NCI-H82 treated with DMSO at 0.1 percent for 48 hours (cell line): Measurements from ENCODE around the gene EIF4G3.
A peak's percentile ranks its signal among the peaks of the same experiment; 100 is the strongest.
"Not testable (repeated sequence)": the region's sequence is repeated elsewhere in the genome, so short reads cannot be mapped to it uniquely, and the experiment has no call there.

Experiments
- DNase-seq: peaks from one replicate; lab custom pipeline; 2025; ENCODE audit not compliant: unreplicated experiment; lab: John Stamatoyannopoulos, UW

Gene EIF4G3

DNA sequence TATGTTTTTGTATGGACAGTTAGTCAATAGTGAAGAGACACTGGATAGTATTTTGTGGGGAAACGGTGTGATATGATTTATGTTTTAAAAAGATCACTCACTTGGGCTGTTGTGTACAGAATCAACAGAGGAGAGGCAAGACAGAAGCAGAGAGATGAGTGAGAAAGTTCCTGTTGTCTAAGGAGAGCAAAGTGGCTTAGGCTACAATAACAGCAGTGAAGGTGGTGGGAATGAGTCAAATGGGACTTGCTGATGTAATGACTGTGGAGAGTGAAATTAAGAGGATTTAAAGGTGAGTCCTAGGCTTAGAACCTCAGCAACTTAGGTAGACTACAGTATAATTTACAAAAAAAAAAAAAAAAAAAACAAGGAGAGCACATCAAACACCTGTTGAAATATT, 220.4 kb downstream of the EIF4G3 start:
- DNase-seq, result peak; percentile 39

DNA sequence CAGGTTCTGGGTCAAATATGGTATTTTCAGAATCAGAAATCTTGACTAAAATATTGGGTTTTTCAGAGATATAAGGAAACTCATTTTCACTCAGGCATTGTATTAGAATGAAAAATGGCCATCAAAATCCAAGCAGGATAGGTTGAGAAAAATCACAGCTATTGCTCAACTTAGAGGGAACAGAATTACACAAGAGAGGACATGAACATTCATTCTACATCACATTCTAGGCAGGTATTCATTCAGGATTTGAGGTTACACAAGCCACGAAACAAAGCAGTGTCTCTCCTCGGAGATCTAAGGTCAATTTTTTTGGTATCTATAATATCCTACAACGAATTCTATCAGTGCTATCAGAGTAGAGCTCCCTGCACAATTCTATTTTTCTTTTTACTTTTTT, 226.0 kb downstream of the EIF4G3 start:
- DNase-seq, result no peak

DNA sequence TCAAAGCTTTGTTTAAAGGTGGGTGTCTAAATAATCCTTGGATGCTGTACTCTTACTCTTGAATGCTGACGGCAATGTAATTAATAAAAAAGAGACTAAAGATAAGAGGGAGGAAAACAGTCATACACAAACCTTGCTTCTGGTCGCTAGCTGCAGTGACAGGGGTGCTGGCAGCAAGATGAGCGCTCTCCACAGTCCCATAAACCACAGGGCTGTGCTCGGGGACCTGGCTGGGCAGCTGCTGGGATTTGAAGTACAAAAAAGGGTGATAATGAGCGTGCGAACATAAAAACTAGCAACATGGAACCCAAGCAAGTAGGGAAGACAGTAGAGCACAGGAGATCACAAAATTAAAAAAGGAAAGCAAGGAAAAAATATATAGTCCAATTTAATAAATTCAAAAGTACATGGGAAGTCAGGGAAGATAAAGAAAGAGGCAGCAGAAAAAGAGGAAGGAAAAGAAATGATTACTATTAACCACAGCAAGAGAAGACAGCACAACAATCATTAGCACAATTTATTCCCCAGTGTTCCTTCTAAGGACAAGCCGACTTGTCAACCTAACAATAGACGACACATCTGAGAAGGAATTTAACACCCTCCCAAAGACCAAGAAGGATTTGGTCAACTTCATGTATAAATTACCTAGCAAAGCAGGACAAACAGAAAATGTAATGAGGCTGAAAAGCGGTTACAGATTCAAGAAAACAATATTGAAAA, 226.7 kb downstream of the EIF4G3 start:
- no peak for DNase-seq

- DNase-seq, result no peak
Observed at GRCh38 chr1:20948101-20948500, 228.6 kb downstream of the EIF4G3 start.

- no peak for DNase-seq
Observed at GRCh38 chr1:20947409-20947808, 229.3 kb downstream of the EIF4G3 start.

DNA sequence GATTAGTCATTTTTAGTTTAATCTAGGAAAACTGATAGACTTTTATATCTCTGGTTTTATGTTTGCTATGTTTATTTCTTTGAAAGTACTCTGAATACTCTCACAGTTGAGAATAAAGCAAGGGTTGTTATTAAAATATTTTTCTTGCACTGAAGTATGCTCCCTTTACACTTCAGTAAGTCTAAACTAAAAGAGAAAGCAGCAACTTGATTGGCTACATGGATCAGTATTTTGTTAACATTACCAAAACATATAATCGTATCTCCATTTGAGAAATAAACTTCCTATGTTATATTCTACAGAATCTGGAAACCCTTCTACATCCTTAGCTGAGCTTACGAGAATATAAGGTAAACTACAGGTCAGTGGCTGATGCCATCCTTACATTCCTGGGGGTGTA, 240.1 kb downstream of the EIF4G3 start:
- no peak for DNase-seq

DNA sequence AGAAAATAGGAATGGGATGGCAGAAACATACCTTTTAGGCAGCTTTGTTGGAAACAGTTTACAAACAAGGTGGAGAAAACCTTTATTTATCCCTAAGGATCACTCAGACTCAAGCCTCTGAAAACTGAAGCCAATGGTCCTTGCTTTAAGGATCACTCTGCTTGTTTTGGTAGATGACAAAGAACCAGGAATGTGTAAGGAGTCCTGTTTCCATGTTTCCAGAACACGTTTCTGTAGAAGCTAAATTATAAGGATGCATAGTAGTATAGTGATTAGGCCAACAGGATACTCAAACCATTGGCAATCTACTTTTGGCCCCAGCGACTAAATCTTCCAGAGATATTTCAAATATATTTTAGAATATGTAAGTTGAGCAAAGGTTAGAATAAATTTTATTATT, 240.5 kb downstream of the EIF4G3 start:
- DNase-seq, result no peak

DNA sequence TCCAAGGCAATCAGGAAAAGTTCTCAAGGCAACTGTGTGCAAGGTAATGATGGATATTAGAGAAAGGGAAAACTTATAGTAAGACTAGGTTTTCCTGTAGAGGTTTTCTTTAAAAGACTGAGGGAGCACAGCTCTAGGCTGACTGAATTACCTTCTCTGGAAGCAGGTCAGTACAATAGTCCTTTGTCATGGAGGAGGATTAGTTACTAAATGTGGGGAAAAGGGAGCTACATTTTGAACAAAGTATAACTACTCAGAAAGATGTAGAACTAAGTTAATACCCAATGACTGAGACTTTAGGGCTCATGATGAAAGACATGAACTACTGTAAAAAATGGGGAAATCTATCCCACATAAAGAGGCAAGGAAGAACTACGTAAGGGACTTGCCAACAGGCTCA, 241.0 kb downstream of the EIF4G3 start:
- DNase-seq, result no peak

DNA sequence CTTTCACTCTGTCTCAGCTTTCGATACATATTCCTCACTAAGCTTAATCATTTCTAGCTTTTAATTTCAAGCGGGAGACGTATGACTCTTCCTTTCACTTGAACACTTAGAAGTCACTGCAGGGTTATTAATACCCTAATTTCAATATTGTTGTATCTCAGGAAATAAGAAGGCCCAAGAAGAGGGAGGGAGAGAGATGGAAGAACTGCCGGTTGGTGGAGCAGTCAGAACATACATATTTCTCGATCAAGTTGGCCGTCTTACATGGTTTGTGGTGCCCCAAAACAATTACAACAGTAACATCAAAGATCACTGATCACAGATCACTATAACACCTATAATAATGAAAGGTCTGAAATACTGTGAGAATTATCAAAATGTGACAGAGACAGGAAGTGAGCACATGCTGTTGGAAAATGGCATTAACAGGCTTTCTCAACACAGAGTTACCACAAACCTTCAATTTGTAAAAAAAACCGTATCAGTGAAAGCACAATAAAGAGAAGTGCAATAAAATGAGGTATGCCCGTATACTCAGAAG, 244.2 kb downstream of the EIF4G3 start:
- no peak for DNase-seq

DNA sequence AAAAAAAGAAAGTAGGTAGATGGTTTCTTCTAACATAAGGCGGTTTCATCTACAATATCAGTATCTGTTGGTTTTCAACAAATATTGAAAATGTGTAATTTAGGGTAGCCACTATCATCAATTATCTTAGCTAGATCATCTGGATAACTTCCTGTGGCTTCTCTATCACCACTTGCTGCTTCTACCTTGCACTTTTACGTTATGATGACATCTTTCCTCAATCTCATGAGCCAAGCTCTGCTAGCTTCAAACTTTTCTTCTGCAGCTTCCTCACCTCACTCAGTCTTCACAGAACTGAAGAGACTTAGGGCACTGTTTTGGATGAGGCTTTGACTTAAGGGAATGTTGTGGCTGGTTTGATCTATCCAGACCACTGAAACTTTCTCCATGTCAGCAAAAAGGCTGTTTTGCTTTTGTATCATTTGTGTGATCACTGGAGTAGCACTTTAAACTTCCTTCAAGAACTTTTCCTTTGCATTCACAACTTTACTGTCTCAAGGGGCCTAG, 244.7 kb downstream of the EIF4G3 start:
- DNase-seq, result no peak

DNA sequence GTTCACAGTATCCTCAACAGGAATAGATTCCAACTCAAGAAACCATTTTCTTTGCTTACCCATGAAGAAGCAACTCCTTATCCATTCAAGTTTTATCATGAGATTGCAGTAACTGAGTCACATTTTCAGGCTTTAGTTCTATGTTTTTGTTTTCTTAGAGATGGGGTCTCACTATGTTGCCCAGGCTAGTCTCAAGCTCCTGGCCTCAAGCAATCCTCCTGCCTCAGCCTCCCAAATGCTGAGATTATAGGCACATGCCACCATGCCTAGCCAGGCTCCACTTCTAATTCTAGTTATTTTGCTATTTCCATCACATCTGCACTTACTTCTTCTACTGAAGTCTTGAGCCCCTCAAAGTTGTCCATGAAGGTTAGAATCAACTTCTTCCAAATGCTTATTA, 246.3 kb downstream of the EIF4G3 start:
- no peak for DNase-seq

DNA sequence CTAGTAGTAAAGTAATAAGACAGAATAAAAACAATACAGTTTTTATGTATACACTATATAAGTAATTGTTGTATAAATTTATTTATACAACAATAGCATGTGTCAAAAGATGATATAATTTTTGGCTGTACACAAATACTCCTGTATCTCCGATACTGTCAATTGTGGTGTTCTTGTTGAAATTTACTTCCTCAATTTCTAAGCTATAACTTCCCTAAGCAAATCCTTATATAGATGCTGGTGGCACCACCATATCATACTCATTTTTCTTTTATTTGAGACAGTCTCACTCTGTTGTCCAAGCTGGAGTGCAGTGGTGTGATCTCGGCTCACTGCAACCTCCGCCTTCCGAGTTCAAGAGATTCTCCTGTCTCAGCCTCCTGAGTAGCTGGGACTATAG, 248.6 kb downstream of the EIF4G3 start:
- no peak for DNase-seq

- DNase-seq, result no peak
Observed at GRCh38 chr1:20921285-20921684, 255.4 kb downstream of the EIF4G3 start.

DNA sequence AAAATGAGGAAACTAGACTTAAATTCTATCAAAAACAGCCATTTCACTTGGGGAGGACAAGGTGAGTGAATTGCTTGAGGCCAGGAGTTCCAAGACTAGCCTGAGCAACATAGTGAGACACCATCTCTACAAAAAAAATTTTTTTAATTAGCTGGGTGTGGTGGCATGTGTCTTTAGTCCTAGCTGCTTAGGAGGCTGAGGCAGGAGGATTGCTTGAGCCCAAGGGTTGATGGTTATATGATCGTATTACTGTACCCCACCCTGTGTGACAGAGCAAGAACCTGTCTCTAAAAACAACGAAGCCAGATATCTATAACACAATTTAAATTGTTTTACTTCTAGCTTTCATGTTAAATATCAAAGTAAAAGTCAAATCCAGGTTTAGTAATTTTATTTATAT, 263.5 kb downstream of the EIF4G3 start:
- no peak for DNase-seq

GRCh38 chr1:20907526-20907925, 269.2 kb downstream of the EIF4G3 start:
- DNase-seq, result not testable (repeated sequence)

- DNase-seq, result no peak
Observed at GRCh38 chr1:20903437-20903836, 273.3 kb downstream of the EIF4G3 start.

- DNase-seq, result no peak
Observed at GRCh38 chr1:20900056-20900455, 276.6 kb downstream of the EIF4G3 start.

- DNase-seq, result no peak
Observed at GRCh38 chr1:20899154-20899972, 277.3 kb downstream of the EIF4G3 start.

- no peak for DNase-seq
Observed at GRCh38 chr1:20896826-20897225, 279.9 kb downstream of the EIF4G3 start.

DNA sequence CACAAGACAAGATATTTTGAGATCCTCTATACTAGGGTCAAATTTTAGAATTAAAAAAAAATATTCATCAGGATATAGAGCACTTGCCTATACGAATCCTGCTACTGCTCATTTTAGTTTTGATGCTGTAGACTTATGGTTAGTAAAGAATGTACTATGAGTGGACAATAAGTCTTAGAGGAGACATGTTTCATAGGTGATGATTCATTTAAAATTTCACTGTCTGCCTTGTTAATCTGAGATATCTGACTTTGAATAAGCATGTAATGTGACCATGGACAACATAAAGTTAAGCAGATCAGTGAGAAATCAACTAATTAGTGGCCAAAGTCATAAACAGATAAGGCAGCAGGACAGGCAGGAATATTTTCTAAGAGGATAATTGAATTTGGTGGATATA, 282.8 kb downstream of the EIF4G3 start:
- peak; percentile 47 for DNase-seq

DNA sequence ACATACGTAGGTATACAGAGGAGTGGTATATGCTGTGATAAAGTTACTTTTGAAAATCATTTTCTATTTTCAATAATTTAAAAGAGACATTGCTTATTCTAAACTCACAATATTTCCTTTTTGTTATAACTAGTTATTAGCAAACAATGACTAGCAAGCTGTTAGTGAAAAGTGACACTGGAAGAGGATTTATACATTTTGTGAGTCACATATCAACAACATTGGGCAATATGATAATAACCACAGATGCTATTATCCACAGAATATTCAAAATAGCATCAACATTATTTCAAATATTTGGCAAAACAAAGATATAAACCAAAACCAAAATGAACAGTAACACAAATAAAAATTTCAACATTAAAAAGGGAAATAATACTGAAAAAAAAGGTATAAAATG, 285.6 kb downstream of the EIF4G3 start:
- DNase-seq, result no peak

- no peak for DNase-seq
Observed at GRCh38 chr1:20887246-20887645, 289.5 kb downstream of the EIF4G3 start.
